ENCODE measurements around the gene C20orf173.

DNA sequence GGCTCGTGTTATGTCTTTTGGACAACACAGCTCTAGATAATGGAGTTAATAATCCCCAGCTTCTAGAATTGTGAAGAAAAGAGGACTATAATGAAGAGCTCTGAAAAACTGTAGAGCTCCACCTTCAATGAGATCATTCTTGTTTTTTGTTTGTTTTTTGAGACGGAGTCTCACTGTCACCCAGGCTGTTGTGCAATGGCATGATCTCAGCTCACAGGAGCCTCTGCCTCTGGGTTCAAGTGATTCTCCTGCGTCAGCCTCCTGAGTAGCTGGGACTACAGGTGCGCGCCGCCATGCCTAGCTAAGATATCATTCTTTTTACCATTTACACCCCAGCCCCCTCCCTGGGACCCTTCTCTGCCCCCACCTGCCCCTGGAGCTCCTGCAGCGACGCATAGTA is 49.0 kb upstream of the C20orf173 start:
- no peak for TF ChIP-seq EP300 (conservative IDR thresholded peaks at IDR 0.05; ENCODE audit: poor library complexity, severe bottlenecking)
- TF ChIP-seq EZH2 (IDR thresholded peaks at IDR 0.05; ENCODE audit: borderline replicate concordance, insufficient read depth, low read length, poor library complexity, severe bottlenecking): no peak
- TF ChIP-seq, protein P1, sequence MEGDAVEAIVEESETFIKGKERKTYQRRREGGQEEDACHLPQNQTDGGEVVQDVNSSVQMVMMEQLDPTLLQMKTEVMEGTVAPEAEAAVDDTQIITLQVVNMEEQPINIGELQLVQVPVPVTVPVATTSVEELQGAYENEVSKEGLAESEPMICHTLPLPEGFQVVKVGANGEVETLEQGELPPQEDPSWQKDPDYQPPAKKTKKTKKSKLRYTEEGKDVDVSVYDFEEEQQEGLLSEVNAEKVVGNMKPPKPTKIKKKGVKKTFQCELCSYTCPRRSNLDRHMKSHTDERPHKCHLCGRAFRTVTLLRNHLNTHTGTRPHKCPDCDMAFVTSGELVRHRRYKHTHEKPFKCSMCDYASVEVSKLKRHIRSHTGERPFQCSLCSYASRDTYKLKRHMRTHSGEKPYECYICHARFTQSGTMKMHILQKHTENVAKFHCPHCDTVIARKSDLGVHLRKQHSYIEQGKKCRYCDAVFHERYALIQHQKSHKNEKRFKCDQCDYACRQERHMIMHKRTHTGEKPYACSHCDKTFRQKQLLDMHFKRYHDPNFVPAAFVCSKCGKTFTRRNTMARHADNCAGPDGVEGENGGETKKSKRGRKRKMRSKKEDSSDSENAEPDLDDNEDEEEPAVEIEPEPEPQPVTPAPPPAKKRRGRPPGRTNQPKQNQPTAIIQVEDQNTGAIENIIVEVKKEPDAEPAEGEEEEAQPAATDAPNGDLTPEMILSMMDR (IDR thresholded peaks at IDR 0.05; ENCODE audit: poor library complexity, severe bottlenecking): no peak
- no peak for TF ChIP-seq TAF1 (IDR thresholded peaks at IDR 0.05; ENCODE audit: low read depth)
- no peak for TF ChIP-seq REST (IDR thresholded peaks at IDR 0.05; ENCODE audit: borderline replicate concordance)
- TF ChIP-seq MXI1 (conservative IDR thresholded peaks at IDR 0.05; ENCODE audit: poor library complexity, severe bottlenecking): no peak
- TF ChIP-seq RAD21 (conservative IDR thresholded peaks at IDR 0.05): no peak
- no peak for TF ChIP-seq SMC3 (conservative IDR thresholded peaks at IDR 0.05; ENCODE audit: poor library complexity)
- no peak for TF ChIP-seq POLR2AphosphoS5 (IDR thresholded peaks at IDR 0.05)

Data from neural cell (in vitro differentiated cells).